ENCODE data around the gene KIAA1549.
"Not testable (repeated sequence)": the region's sequence is repeated elsewhere in the genome, so short reads cannot be mapped to it uniquely, and the experiment has no call there.

Gene KIAA1549

DNA sequence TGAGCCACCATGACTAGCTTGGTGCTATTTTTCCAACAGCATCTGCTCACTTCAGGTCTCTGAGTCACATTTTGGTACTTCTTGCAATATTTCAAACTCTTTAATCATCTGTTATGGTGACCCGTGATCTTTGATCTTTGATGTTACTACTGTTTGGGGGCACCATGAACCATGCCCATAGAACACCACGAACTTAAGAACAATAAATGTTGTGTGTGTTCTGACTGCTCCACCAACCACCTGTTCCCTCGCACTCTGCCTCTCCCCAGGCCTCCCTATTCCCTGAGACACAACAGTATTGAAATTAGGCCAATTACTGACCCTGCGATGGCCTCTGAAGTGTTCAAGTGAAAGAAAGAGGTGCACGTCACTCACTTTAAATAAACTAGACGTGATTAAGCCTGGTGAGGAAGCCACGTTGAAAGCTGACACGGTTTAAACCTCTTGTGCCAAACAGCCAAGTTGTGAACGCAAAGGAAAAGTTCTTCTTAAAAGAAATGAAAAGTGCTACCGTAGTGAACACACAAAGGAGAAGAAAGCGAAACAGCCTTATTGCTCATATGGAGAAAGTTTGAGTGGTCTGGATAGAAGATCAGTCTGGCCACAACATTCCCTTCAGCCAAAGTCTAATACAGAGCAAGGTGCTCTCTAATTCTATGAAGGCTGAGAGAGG lies 156.0 kb downstream of the KIAA1549 start:
- Histone ChIP-seq H3K9ac (ENCODE audit: low read depth in 1 of 2, low read length in 2 of 2) (no peak overlapping the region), H3K36me3 (ENCODE audit: control insufficient read depth in 1 of 2, insufficient read depth in 2 of 2, low read length in 2 of 2) (no peaks in the 10 kb centered on the region), H3K4me3 (ENCODE audit: low read depth in 1 of 2, low read length in 2 of 2) (no peak overlapping the region), H3K9me3 (ENCODE audit: control insufficient read depth in 1 of 2, low read length in 2 of 2) (peaks cover 0 to 3% of the 10 kb centered on the region in 2 donors), H3K27ac (ENCODE audit: low read depth, low read length) (no peak overlapping the region), H3K27me3 (ENCODE audit: control insufficient read depth in 1 of 2, insufficient read depth in 2 of 2, low read length in 2 of 2) (no peaks in the 10 kb centered on the region), H3K4me1 (ENCODE audit: control insufficient read depth in 1 of 2, insufficient read depth in 2 of 2, low read length in 2 of 2) (no peaks in the 10 kb centered on the region)

GRCh38 chr7:138822867-138823535 lies 158.2 kb downstream of the KIAA1549 start:
- Histone ChIP-seq H3K9ac (ENCODE audit: low read depth in 1 of 2, low read length in 2 of 2) (no peak overlapping the region), H3K4me1 (ENCODE audit: control insufficient read depth in 1 of 2, insufficient read depth in 2 of 2, low read length in 2 of 2) (no peaks in the 10 kb centered on the region), H3K36me3 (ENCODE audit: control insufficient read depth in 1 of 2, insufficient read depth in 2 of 2, low read length in 2 of 2) (no peaks in the 10 kb centered on the region), H3K4me3 (ENCODE audit: low read depth in 1 of 2, low read length in 2 of 2) (no peak overlapping the region), H3K9me3 (ENCODE audit: control insufficient read depth in 1 of 2, low read length in 2 of 2) (peaks cover 0 to 3% of the 10 kb centered on the region in 2 donors), H3K27ac (ENCODE audit: low read depth, low read length) (no peak overlapping the region), H3K27me3 (ENCODE audit: control insufficient read depth in 1 of 2, insufficient read depth in 2 of 2, low read length in 2 of 2) (no peaks in the 10 kb centered on the region)

- Histone ChIP-seq H3K9me3 (ENCODE audit: control insufficient read depth in 1 of 2, low read length in 2 of 2) (peaks cover 0 to 3% of the 10 kb centered on the region in 2 donors), H3K27me3 (ENCODE audit: control insufficient read depth in 1 of 2, insufficient read depth in 2 of 2, low read length in 2 of 2) (no peaks in the 10 kb centered on the region), H3K36me3 (ENCODE audit: control insufficient read depth in 1 of 2, insufficient read depth in 2 of 2, low read length in 2 of 2) (no peaks in the 10 kb centered on the region), H3K4me1 (ENCODE audit: control insufficient read depth in 1 of 2, insufficient read depth in 2 of 2, low read length in 2 of 2) (no peaks in the 10 kb centered on the region), H3K4me3 (ENCODE audit: low read depth in 1 of 2, low read length in 2 of 2) (no peak overlapping the region), H3K9ac (ENCODE audit: low read depth in 1 of 2, low read length in 2 of 2) (no peak overlapping the region), H3K27ac (ENCODE audit: low read depth, low read length) (no peak overlapping the region)
Measured at GRCh38 chr7:138821912-138822311, 159.3 kb downstream of the KIAA1549 start.

GRCh38 chr7:138819625-138820024 lies 161.6 kb downstream of the KIAA1549 start:
- no peak overlapping the region for H3K27ac ChIP-seq (ENCODE audit: low read depth, low read length)
- no peak overlapping the region for H3K9ac ChIP-seq (ENCODE audit: low read depth in 1 of 2, low read length in 2 of 2)
- H3K36me3 ChIP-seq (ENCODE audit: control insufficient read depth in 1 of 2, insufficient read depth in 2 of 2, low read length in 2 of 2): no peaks in the 10 kb centered on the region
- H3K27me3 ChIP-seq (ENCODE audit: control insufficient read depth in 1 of 2, insufficient read depth in 2 of 2, low read length in 2 of 2): no peaks in the 10 kb centered on the region
- no peaks in the 10 kb centered on the region for H3K4me1 ChIP-seq (ENCODE audit: control insufficient read depth in 1 of 2, insufficient read depth in 2 of 2, low read length in 2 of 2)
- no peaks in the 10 kb centered on the region for H3K9me3 ChIP-seq (ENCODE audit: control insufficient read depth in 1 of 2, low read length in 2 of 2)
- H3K4me3 ChIP-seq (ENCODE audit: low read depth in 1 of 2, low read length in 2 of 2): no peak overlapping the region

DNA sequence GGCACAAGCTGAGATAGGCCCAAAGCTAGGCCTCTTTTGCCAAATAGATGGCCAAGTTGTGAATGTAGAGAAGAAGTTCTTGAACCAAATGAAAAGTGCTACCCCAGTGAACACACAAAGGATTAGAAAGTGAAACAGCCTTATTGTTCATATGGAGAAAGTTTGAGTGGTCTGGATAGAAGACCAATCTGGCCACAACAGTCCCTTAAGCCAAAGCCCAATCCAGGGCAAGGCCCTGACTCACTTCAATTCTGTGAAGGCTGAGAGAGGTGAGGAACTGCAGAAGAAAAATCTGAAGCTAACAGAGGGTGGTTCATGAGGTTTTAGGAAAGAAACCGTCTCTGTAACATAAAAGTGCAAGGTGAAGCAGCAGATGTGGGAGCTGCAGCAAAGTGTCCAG lies 164.5 kb downstream of the KIAA1549 start:
- H3K27me3 ChIP-seq (ENCODE audit: control insufficient read depth in 1 of 2, insufficient read depth in 2 of 2, low read length in 2 of 2): no peaks in the 10 kb centered on the region
- H3K4me3 ChIP-seq (ENCODE audit: low read depth in 1 of 2, low read length in 2 of 2): no peak overlapping the region
- no peaks in the 10 kb centered on the region for H3K9me3 ChIP-seq (ENCODE audit: control insufficient read depth in 1 of 2, low read length in 2 of 2)
- H3K27ac ChIP-seq (ENCODE audit: low read depth, low read length): no peak overlapping the region
- H3K9ac ChIP-seq (ENCODE audit: low read depth in 1 of 2, low read length in 2 of 2): no peak overlapping the region
- H3K36me3 ChIP-seq (ENCODE audit: control insufficient read depth in 1 of 2, insufficient read depth in 2 of 2, low read length in 2 of 2): no peaks in the 10 kb centered on the region
- no peaks in the 10 kb centered on the region for H3K4me1 ChIP-seq (ENCODE audit: control insufficient read depth in 1 of 2, insufficient read depth in 2 of 2, low read length in 2 of 2)

- H3K9ac ChIP-seq (ENCODE audit: low read depth in 1 of 2, low read length in 2 of 2): no peak overlapping the region
- H3K4me3 ChIP-seq (ENCODE audit: low read depth in 1 of 2, low read length in 2 of 2): no peak overlapping the region
- H3K27me3 ChIP-seq (ENCODE audit: control insufficient read depth in 1 of 2, insufficient read depth in 2 of 2, low read length in 2 of 2): no peaks in the 10 kb centered on the region
- H3K36me3 ChIP-seq (ENCODE audit: control insufficient read depth in 1 of 2, insufficient read depth in 2 of 2, low read length in 2 of 2): no peaks in the 10 kb centered on the region
- H3K27ac ChIP-seq (ENCODE audit: low read depth, low read length): no peak overlapping the region
- no peaks in the 10 kb centered on the region for H3K9me3 ChIP-seq (ENCODE audit: control insufficient read depth in 1 of 2, low read length in 2 of 2)
- no peaks in the 10 kb centered on the region for H3K4me1 ChIP-seq (ENCODE audit: control insufficient read depth in 1 of 2, insufficient read depth in 2 of 2, low read length in 2 of 2)
Measured at GRCh38 chr7:138814816-138815332, 166.3 kb downstream of the KIAA1549 start.

DNA sequence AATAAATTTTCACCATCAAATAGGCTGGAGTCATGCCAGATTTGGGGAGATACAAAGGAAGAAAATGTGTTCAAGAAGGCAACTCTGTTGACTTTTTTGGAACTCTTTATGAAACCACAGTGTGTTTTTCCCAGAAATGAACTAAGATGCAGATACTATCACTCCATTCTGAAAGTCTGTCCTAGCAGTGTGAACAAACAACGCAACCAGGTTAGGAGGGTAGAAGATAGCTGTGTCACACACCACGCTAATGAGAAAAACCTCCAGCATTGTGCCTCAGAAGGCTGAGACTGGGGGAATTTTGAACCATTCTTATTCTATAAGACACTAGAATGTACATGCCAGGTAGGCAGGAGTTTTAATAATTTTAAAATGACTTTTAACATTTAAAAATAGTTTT lies 167.2 kb downstream of the KIAA1549 start:
- Histone ChIP-seq H3K9me3 (ENCODE audit: control insufficient read depth in 1 of 2, low read length in 2 of 2) (no peaks in the 10 kb centered on the region), H3K9ac (ENCODE audit: low read depth in 1 of 2, low read length in 2 of 2) (no peak overlapping the region), H3K27me3 (ENCODE audit: control insufficient read depth in 1 of 2, insufficient read depth in 2 of 2, low read length in 2 of 2) (no peaks in the 10 kb centered on the region), H3K4me1 (ENCODE audit: control insufficient read depth in 1 of 2, insufficient read depth in 2 of 2, low read length in 2 of 2) (no peaks in the 10 kb centered on the region), H3K36me3 (ENCODE audit: control insufficient read depth in 1 of 2, insufficient read depth in 2 of 2, low read length in 2 of 2) (no peaks in the 10 kb centered on the region), H3K4me3 (ENCODE audit: low read depth in 1 of 2, low read length in 2 of 2) (no peak overlapping the region), H3K27ac (ENCODE audit: low read depth, low read length) (no peak overlapping the region)

DNA sequence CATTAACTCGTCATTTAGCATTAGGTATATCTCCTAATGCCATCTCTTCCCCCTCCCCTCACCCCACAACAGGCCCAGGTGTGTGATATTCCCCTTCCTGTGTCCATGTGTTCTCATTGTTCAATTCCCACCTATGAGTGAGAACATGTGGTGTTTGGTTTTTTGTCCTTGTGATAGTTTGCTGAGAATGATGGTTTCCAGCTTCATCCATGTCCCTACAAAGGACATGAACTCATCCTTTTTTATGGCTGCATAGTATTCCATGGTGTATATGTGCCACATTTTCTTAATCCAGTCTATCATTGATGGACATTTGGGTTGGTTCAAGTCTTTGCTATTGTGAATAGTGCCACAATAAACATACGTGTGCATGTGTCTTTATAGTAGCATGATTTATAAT lies 169.9 kb downstream of the KIAA1549 start:
- not testable (repeated sequence) for H3K27ac ChIP-seq (ENCODE audit: low read depth, low read length); H3K27me3 ChIP-seq (ENCODE audit: control insufficient read depth in 1 of 2, insufficient read depth in 2 of 2, low read length in 2 of 2); H3K4me1 ChIP-seq (ENCODE audit: control insufficient read depth in 1 of 2, insufficient read depth in 2 of 2, low read length in 2 of 2); H3K9me3 ChIP-seq (ENCODE audit: control insufficient read depth in 1 of 2, low read length in 2 of 2); H3K4me3 ChIP-seq (ENCODE audit: low read depth in 1 of 2, low read length in 2 of 2); H3K9ac ChIP-seq (ENCODE audit: low read depth in 1 of 2, low read length in 2 of 2); H3K36me3 ChIP-seq (ENCODE audit: control insufficient read depth in 1 of 2, insufficient read depth in 2 of 2, low read length in 2 of 2)

DNA sequence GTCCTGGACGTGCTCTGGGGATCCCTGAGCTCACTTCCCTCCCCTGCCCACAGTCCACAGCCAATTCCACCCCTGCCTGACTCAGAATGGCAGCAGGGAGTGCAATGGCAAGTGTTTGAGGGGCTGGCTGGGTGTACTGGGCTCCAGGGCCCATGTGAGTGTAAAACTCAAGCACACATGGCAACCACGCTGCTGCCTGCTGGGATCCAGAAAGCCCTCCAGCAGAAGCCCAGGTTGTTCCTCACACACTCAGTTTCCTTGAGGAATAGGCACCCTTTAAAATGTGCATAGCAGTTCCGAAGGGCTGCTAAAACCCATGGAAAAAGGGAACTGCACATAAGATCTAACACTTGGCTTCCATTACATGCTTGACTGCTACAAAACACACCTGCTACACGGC lies 171.8 kb downstream of the KIAA1549 start:
- Histone ChIP-seq H3K36me3 (ENCODE audit: control insufficient read depth in 1 of 2, insufficient read depth in 2 of 2, low read length in 2 of 2) (no peaks in the 10 kb centered on the region), H3K9ac (ENCODE audit: low read depth in 1 of 2, low read length in 2 of 2) (no peak overlapping the region), H3K27ac (ENCODE audit: low read depth, low read length) (no peak overlapping the region)

DNA sequence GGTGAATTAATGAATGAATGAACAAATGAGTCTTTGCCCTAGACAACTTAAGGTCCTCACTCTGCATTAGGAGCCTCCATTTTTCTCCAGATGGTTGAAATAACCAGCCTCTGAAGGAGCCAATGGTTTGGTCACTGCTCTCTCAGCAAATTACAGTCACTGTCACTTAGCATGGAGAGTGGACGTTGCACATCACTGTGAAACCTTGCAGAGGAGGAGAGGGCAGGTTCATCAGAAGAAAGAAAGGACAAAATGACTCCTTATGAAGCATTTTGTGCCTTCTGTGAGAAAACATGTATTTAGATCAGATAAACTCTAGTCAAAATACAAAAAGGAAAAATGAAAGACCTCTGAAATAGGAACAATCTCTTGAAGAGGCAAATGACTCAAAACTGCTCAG lies 176.6 kb downstream of the KIAA1549 start:
- Histone ChIP-seq H3K4me1 (ENCODE audit: control insufficient read depth in 1 of 2, insufficient read depth in 2 of 2, low read length in 2 of 2) (peaks cover 3 to 10% of the 10 kb centered on the region in 2 donors), H3K9me3 (ENCODE audit: control insufficient read depth in 1 of 2, low read length in 2 of 2) (no peaks in the 10 kb centered on the region)

More for the DNA sequence above, 171.8 kb downstream of the KIAA1549 start:
- Histone ChIP-seq H3K9me3 (ENCODE audit: control insufficient read depth in 1 of 2, low read length in 2 of 2) (no peaks in the 10 kb centered on the region), H3K4me1 (ENCODE audit: control insufficient read depth in 1 of 2, insufficient read depth in 2 of 2, low read length in 2 of 2) (no peaks in the 10 kb centered on the region), H3K27me3 (ENCODE audit: control insufficient read depth in 1 of 2, insufficient read depth in 2 of 2, low read length in 2 of 2) (no peaks in the 10 kb centered on the region), H3K4me3 (ENCODE audit: low read depth in 1 of 2, low read length in 2 of 2) (no peak overlapping the region)

More for the DNA sequence above, 176.6 kb downstream of the KIAA1549 start:
- Histone ChIP-seq H3K27ac (ENCODE audit: low read depth, low read length) (no peak overlapping the region), H3K9ac (ENCODE audit: low read depth in 1 of 2, low read length in 2 of 2) (no peak overlapping the region), H3K27me3 (ENCODE audit: control insufficient read depth in 1 of 2, insufficient read depth in 2 of 2, low read length in 2 of 2) (no peaks in the 10 kb centered on the region), H3K4me3 (ENCODE audit: low read depth in 1 of 2, low read length in 2 of 2) (no peak overlapping the region), H3K36me3 (ENCODE audit: control insufficient read depth in 1 of 2, insufficient read depth in 2 of 2, low read length in 2 of 2) (no peaks in the 10 kb centered on the region)
